Activated CD8-positive, alpha-beta memory T cell treated with anti-CD3 and anti-CD28 coated beads, Interleukin-2, amount 10 ng/mL, durations not matched to agents 7 days and 5 days (primary cell): Measurements from ENCODE around the gene ECE1. TPM values are rescaled to one million over a fixed set of nuclear protein-coding genes. Genes with fewer than 3 reads are reported as not detected.

Experiments
- ATAC-seq: fragments of 150-1000 bp; cut with Tn5 transposase; one replicate; pipeline ENCODE4 v1.10.0; 2021; ENCODE audit warnings: moderate library complexity
- CTCF ChIA-PET: fragments of 350-600 bp; sonication (Branson Sonifier 250); formaldehyde crosslinking; loops from one replicate; lab custom pipeline; 2021; ENCODE audit warnings: antibody characterized with exemption; lab: Charles Lee
- DNase-seq: peaks from one replicate; pipeline ENCODE4 v3.0.0-alpha.2; 2020
- H3K27ac Mint-ChIP-seq: one replicate; pipeline ENCODE4 v1.8.0; 2021; ENCODE audit warnings: mild to moderate bottlenecking, mixed read lengths
- H3K27me3 Mint-ChIP-seq: one replicate; pipeline ENCODE4 v1.8.0; 2021; ENCODE audit warnings: mixed read lengths
- H3K36me3 Mint-ChIP-seq: one replicate; pipeline ENCODE4 v1.8.0; 2021; ENCODE audit warnings: mild to moderate bottlenecking, mixed read lengths
- H3K4me1 Mint-ChIP-seq: one replicate; pipeline ENCODE4 v1.8.0; 2021; ENCODE audit warnings: mixed read lengths
- H3K4me3 Mint-ChIP-seq: one replicate; pipeline ENCODE4 v1.8.0; 2021; ENCODE audit warnings: mild to moderate bottlenecking, moderate library complexity, mixed read lengths
- H3K9me3 Mint-ChIP-seq: one replicate; pipeline ENCODE4 v1.8.0; 2022; ENCODE audit warnings: low read depth, mixed read lengths
- total RNA-seq, 2 experiments: library from RNA; stranded (reverse); gene quantifications; one replicate each; pipeline ENCODE4 v1.2.3, GENCODE V29; 2021

ECE1 gene
- total RNA-seq, 2 experiments from 2014 or later: 46.6 to 87.5 TPM

DNA sequence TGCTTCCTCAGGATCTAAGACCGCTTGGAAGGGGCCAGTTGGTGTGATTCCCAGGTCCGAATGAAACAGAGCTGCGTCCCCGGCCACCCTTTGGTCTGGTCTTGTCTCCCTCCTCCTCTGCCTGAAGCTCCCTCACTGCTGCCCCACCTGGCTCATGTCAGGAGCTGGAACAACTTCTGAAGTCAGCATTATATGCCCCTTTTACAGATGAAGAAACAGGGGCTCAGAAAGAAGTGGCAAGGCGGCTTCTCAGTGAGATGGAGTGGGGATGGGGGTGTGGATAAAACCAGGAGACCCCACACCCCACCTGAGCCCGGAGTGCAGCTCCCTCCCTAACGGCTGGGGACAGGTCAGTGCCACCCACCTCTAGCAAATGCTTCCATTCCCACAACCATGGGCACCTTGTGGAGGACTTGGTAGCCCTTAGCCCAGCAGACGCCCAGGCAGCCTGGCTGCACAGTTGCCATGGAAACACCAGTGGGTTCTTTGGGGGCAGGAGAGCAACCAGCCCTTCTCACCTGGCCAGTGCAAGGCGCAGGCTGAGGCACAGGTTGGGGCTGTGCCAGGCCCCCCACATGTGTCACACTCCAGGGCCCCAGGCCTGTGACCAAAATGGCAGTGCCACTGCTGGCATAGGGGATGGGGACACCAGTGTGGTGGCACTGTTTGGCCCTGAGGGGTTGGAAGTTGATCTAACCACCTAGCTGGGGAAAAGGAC lies 31.9 kb upstream of the ECE1 start:
- H3K4me3 Mint-ChIP-seq: no peak overlapping the region
- CTCF ChIA-PET: interaction anchor here (0.7 to 1.2 kb wide), 2 partner anchors 46 to 91 kb away, joined by 3 read pairs; no protein-coding TSS in a partner anchor

DNA sequence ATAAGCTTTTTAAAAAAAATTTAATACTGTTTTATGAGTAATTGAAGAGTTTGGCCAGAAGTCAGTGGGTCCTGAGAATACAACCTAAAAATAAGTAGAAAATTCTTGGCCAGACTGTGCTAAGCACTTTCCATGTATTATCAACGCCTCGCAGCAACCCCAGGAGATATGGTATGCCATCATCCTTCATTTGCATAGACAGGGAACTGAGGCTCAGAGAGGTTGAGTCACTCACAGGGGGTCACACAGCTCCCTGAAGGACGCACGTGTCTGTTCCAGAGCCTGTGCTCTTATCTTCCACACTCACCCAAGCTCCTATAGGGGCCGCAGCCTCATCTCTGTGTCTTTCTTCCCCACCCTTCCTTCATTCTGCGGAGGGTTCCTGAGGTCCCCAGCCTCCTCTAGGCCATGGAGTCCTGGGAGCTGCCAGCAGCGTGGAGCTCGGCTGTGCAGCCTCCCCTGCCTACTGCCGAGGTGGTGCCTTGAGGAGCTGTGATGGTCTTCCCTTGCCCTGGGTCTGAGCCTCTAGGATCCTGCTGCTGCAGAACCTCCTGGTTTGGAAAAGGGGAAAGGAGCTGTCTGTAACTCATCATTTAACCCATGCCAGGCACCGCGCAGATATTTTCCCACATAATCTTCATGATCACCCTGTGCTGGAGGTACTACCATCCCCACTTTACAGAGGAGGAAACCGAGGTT lies 30.3 kb upstream of the ECE1 start:
- Mint-ChIP-seq H3K4me3 (no peak overlapping the region), H3K4me1 (peaks cover 25% of the 10 kb centered on the region), H3K9me3 (no peaks in the 10 kb centered on the region), H3K27me3 (no peaks in the 10 kb centered on the region), H3K27ac (no peak overlapping the region), H3K36me3 (no peaks in the 10 kb centered on the region)
- CTCF ChIA-PET: interaction anchor here (1.4 kb wide), 1 partner anchor 51 kb away, joined by 6 read pairs; no protein-coding TSS in a partner anchor
- ATAC-seq: no peak
- no peak for DNase-seq

More for the DNA sequence above, 31.9 kb upstream of the ECE1 start:
- DNase-seq: no peak
- Mint-ChIP-seq H3K27me3 (no peaks in the 10 kb centered on the region), H3K27ac (no peak overlapping the region), H3K36me3 (no peaks in the 10 kb centered on the region), H3K4me1 (peaks cover 40% of the 10 kb centered on the region), H3K9me3 (no peaks in the 10 kb centered on the region)
- ATAC-seq: no peak

DNA sequence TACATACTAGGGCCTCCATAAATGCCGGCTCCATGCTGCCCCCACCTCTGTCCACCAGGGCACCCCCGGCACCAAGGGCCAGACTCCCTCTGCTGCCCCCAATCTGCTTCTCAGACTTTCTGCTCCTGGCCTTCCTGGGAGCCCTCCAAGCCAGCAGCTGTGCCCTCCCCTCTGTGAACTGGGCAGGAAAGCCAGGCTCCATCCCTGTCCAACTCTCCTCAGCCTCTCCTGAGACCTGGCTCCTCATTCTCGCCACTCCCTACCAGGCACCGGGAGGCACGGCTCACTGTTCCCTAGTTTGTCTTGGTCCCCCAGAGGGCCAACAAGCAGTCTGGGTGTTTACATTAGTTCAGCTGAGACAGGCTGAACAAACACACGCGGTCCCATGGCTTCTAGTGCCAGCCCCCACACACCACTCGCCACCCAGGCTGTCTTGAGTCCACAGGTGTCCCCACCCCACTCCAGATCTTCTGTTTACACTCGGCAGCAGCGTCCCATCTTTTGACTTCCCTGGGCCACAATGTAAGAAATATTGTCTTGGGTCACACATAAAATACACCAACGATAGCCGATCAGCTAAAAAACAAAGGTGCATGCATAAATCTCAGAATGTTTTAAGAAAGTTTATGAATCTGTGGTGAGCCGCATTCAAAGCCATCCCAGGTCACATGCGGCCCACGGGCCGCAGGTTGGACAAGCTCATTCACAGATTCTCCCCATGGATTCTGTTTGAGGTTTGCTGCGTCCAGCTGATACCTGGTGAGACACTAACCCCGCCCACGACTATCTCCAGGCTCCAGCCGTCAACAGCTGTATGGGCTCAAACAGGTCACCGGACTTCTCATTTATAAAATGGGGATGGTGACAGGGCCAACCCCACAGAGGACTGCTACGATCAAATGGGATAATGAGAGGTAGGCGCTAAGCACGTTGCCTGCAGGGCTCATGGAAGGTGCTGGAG lies 29.5 kb upstream of the ECE1 start:
- CTCF ChIA-PET: interaction anchor here (1.4 kb wide), 1 partner anchor 50 kb away, joined by 6 read pairs; no protein-coding TSS in a partner anchor
- Mint-ChIP-seq H3K27ac (no peak overlapping the region), H3K36me3 (no peaks in the 10 kb centered on the region), H3K9me3 (no peaks in the 10 kb centered on the region), H3K4me3 (no peak overlapping the region), H3K27me3 (no peaks in the 10 kb centered on the region), H3K4me1 (peaks cover 18% of the 10 kb centered on the region)
- DNase-seq (no peak), ATAC-seq (no peak)

GRCh38 chr1:21318714-21319159 lies 28.5 kb upstream of the ECE1 start:
- H3K27me3 Mint-ChIP-seq: no peaks in the 10 kb centered on the region
- CTCF ChIA-PET: no interaction called here
- no peaks in the 10 kb centered on the region for H3K9me3 Mint-ChIP-seq
- no peak overlapping the region for H3K27ac Mint-ChIP-seq
- H3K36me3 Mint-ChIP-seq: no peaks in the 10 kb centered on the region
- H3K4me3 Mint-ChIP-seq: no peak overlapping the region
- ATAC-seq (no peak), DNase-seq (no peak)
- peaks cover 13% of the 10 kb centered on the region for H3K4me1 Mint-ChIP-seq

DNA sequence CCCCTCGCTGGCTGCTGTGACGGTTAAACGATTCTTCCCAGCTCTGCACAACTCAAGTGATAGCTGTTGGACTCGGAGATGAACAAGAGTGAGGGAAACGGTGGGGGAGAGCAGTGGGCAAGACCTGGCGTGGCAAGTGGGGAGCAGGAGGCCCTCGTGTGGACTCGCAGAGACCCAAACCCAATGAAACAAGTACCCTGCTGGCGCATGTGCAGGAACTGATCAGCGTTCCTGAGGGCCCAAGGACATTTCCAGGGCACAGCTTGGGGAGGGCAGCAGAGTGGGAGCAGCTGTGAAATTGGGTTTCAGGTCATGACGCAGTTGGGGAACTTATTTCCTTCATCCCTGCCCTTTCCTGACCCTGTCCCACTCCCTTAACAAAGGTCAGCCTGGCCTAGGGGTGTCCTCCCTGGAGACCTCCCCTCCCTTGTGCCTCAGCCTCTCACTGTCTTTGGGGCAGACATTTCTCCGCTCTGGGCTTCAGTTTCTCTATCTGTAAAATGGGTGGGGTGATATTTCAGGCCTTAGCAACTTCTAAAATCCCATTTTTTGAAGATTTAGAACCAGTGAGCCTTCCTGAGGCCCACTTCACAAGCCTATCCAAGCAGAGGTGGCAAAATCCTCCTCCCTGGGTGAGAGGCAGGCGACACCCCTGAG lies 27.9 kb upstream of the ECE1 start:
- no peak overlapping the region for H3K4me3 Mint-ChIP-seq
- CTCF ChIA-PET: interaction anchor here (1.9 kb wide), 1 partner anchor 8 kb away, joined by 6 read pairs; no protein-coding TSS in a partner anchor
- no peak overlapping the region for H3K27ac Mint-ChIP-seq
- ATAC-seq (no peak), DNase-seq (no peak)
- H3K27me3 Mint-ChIP-seq: no peaks in the 10 kb centered on the region
- peaks cover 11% of the 10 kb centered on the region for H3K4me1 Mint-ChIP-seq
- H3K9me3 Mint-ChIP-seq: no peaks in the 10 kb centered on the region
- H3K36me3 Mint-ChIP-seq: no peaks in the 10 kb centered on the region

DNA sequence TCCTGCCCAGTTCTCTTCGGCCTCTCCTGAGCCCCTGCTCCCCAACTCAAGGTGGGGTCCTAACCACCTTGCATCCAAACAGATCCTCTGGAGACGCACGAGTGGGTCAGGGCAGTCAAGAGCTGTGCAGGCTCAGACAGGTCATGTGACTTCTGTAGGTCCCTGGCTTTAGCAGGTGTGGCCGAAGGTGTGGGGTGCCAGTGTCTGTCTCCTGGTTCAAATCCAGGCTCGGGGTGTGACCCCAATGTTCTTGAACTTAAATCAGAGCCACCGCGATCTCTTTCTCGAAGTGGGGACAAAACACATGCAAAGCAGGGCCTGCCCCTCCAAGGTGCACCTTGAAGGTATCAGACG lies 27.4 kb upstream of the ECE1 start:
- no peak for DNase-seq
- no peak for ATAC-seq
- no peak overlapping the region for H3K27ac Mint-ChIP-seq
- H3K4me1 Mint-ChIP-seq: peaks cover 7% of the 10 kb centered on the region
- no peak overlapping the region for H3K4me3 Mint-ChIP-seq
- no peaks in the 10 kb centered on the region for H3K9me3 Mint-ChIP-seq
- no peaks in the 10 kb centered on the region for H3K36me3 Mint-ChIP-seq
- CTCF ChIA-PET: interaction anchor here (1.9 kb wide), 1 partner anchor 9 kb away, joined by 6 read pairs; no protein-coding TSS in a partner anchor
- H3K27me3 Mint-ChIP-seq: no peaks in the 10 kb centered on the region

GRCh38 chr1:21317035-21317689 lies 26.9 kb upstream of the ECE1 start:
- CTCF ChIA-PET: interaction anchor here (0.5 to 1.9 kb wide), 2 partner anchors 9 to 752 kb away, joined by 4 to 6 read pairs; no protein-coding TSS in a partner anchor
- DNase-seq (no peak), ATAC-seq (no peak)
- Mint-ChIP-seq H3K36me3 (no peaks in the 10 kb centered on the region), H3K27me3 (no peaks in the 10 kb centered on the region), H3K4me1 (peaks cover 4% of the 10 kb centered on the region), H3K4me3 (no peak overlapping the region), H3K9me3 (no peaks in the 10 kb centered on the region), H3K27ac (no peak overlapping the region)

GRCh38 chr1:21314743-21315396 lies 24.6 kb upstream of the ECE1 start:
- peaks cover 15% of the 10 kb centered on the region for H3K4me1 Mint-ChIP-seq
- ATAC-seq (no peak), DNase-seq (no peak)
- CTCF ChIA-PET: interaction anchor here (0.6 to 1.2 kb wide), 3 partner anchors 18 to 45 kb away, joined by 3 read pairs; no protein-coding TSS in a partner anchor
- H3K36me3 Mint-ChIP-seq: peaks cover 10% of the 10 kb centered on the region
- no peaks in the 10 kb centered on the region for H3K27me3 Mint-ChIP-seq
- H3K9me3 Mint-ChIP-seq: no peaks in the 10 kb centered on the region
- H3K4me3 Mint-ChIP-seq: no peak overlapping the region
- H3K27ac Mint-ChIP-seq: no peak overlapping the region

- no peak for ATAC-seq
- Mint-ChIP-seq H3K36me3 (peaks cover 14% of the 10 kb centered on the region), H3K9me3 (no peaks in the 10 kb centered on the region), H3K27me3 (no peaks in the 10 kb centered on the region), H3K27ac (no peak overlapping the region), H3K4me3 (no peak overlapping the region), H3K4me1 (peaks cover 19% of the 10 kb centered on the region)
- DNase-seq: no peak
- CTCF ChIA-PET: no interaction called here
Measured at GRCh38 chr1:21313886-21314721, 23.8 kb upstream of the ECE1 start.

- Mint-ChIP-seq H3K36me3 (peaks cover 14% of the 10 kb centered on the region), H3K4me1 (peaks cover 20% of the 10 kb centered on the region), H3K9me3 (no peaks in the 10 kb centered on the region), H3K27ac (no peak overlapping the region), H3K27me3 (no peaks in the 10 kb centered on the region), H3K4me3 (no peak overlapping the region)
- CTCF ChIA-PET: no interaction called here
- DNase-seq (no peak), ATAC-seq (no peak)
Measured at GRCh38 chr1:21313203-21313885, 23.1 kb upstream of the ECE1 start.
